BJ (cell line): Measurements from ENCODE around the gene PRR5L. TPM values are rescaled to one million over a fixed set of nuclear protein-coding genes. Genes with fewer than 3 reads are reported as not detected.

Experiments
- CTCF ChIA-PET: fragments of 350-600 bp; formaldehyde crosslinking; extraction: SDS; loops from one replicate; lab custom pipeline; 2021; ENCODE audit warnings: antibody characterized with exemption, inconsistent platforms; lab: Yijun Ruan, JAX
- POLR2A ChIA-PET: fragments of 300-600 bp; sonication (Branson Sonifier 250); formaldehyde crosslinking; extraction: SDS; loops from one replicate; lab custom pipeline; 2021; ENCODE audit warnings: antibody characterized with exemption; lab: Charles Lee
- DNase-seq: peaks from one replicate; pipeline ENCODE4 v3.0.0-alpha.2; 2011; ENCODE audit warnings: low read depth
- H3K27me3 ChIP-seq: 2 replicates; pipeline ENCODE4 v1.6.0; 2011; ENCODE audit warnings: low read length; ENCODE audit not compliant: control insufficient read depth, insufficient read depth
- H3K36me3 ChIP-seq: 2 replicates; pipeline ENCODE4 v1.5.1; 2011; ENCODE audit warnings: low read length; ENCODE audit not compliant: control insufficient read depth, insufficient read depth
- H3K4me3 ChIP-seq: 2 replicates; pipeline ENCODE4 v1.5.1; 2011; ENCODE audit warnings: low read depth, mild to moderate bottlenecking, control low read depth, low read length
- polyA plus RNA-seq: library from polyadenylated mRNA; depleted of rRNA; stranded (reverse); fragments of >200 nt; gene quantifications from 2 replicates; pipeline ENCODE4 v1.2.3, GENCODE V29; 2011
- TF ChIP-seq, protein P1 (sequence below): IDR thresholded peaks from 2 replicates; pipeline ENCODE4 v1.5.1; 2011; ENCODE audit warnings: low read depth, mild to moderate bottlenecking, control low read depth, inconsistent platforms, low read length, moderate library complexity; ENCODE audit not compliant: insufficient read depth

Gene PRR5L
- polyA plus RNA-seq, 1 experiment: 13.3 TPM

DNA sequence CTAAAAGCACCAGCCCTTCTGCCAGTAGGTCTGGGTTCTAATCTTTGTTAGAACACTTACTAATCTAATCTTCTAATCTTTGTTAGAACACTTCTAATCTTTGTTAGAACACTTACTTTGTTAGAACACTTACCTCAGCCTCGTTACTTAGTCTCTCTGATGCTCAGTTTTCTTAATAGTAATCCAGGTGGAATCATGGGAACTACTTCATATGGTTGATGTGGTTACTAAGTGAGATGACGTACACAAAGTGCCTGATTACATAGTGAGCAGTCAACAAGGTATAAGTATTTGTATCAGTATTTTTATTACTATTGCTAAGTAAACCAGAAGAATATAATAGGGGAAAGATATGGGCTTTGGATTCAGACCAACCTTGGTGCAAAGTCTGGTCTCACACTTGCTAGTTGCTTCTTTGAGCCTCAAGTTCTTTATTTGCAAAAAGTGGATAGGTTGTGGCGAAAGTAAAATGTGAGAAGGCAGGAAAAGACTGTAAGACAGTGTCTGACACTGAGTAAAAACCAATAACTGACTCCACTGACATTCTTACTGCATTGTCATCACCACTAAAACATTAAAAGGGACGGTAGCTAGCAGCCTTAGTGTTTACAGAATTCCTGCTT lies 130.2 kb downstream of the PRR5L start:
- DNase-seq: no peak
- Histone ChIP-seq H3K4me3 (no peak overlapping the region), H3K27me3 (no peaks in the 10 kb centered on the region), H3K36me3 (peaks cover 2% of the 10 kb centered on the region)
- POLR2A ChIA-PET: no interaction called here
- TF ChIP-seq, protein P1, sequence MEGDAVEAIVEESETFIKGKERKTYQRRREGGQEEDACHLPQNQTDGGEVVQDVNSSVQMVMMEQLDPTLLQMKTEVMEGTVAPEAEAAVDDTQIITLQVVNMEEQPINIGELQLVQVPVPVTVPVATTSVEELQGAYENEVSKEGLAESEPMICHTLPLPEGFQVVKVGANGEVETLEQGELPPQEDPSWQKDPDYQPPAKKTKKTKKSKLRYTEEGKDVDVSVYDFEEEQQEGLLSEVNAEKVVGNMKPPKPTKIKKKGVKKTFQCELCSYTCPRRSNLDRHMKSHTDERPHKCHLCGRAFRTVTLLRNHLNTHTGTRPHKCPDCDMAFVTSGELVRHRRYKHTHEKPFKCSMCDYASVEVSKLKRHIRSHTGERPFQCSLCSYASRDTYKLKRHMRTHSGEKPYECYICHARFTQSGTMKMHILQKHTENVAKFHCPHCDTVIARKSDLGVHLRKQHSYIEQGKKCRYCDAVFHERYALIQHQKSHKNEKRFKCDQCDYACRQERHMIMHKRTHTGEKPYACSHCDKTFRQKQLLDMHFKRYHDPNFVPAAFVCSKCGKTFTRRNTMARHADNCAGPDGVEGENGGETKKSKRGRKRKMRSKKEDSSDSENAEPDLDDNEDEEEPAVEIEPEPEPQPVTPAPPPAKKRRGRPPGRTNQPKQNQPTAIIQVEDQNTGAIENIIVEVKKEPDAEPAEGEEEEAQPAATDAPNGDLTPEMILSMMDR: no peak
- CTCF ChIA-PET: interaction anchor here (1.1 to 1.2 kb wide), 2 partner anchors 18 to 67 kb away, joined by 3 to 4 read pairs; no protein-coding TSS in a partner anchor

DNA sequence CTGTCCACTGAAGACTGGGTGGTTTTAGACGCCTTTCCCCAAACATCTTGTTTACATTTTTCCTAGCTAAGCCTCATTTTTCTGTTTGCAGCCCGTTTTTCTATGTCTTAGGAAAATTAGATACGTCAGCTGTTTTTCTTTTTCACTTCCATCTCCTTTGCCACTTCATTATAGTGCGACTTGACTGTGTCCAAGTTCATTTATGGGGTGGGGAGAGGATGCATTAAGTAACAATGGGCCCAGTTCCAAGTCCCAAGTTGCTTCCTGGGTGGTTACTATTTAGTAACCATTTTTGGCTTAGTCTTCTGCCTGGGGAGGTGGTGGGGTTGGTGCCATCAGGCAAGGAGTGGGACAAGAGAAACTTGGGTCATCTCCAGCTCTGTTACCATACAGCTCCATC lies 131.0 kb downstream of the PRR5L start:
- Histone ChIP-seq H3K36me3 (peaks cover 2% of the 10 kb centered on the region), H3K4me3 (no peak overlapping the region), H3K27me3 (no peaks in the 10 kb centered on the region)
- TF ChIP-seq, protein P1: no peak
- CTCF ChIA-PET: interaction anchor here (0.6 to 1.2 kb wide), 3 partner anchors 17 to 374 kb away, joined by 3 to 4 read pairs (median 3); no protein-coding TSS in a partner anchor
- POLR2A ChIA-PET: no interaction called here
- no peak for DNase-seq

DNA sequence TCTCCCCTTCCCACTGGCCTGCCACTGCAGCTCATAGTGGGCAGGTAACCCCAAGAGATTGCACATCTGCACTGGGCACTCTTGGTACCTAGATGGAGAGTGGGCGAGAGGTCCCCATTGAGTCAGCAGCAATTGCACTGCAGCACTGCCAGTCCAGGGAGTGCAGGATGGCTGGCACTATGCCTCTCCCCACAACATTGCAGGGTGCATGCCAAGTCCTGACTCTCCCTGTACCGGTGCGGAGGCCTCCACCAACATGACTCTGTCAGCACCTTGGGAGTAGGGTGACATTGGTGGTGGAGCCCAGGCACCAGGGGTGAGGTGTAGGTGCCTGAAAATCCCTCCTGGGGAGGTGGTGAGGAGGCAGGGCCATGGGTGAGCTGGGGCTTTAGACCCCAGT lies 131.8 kb downstream of the PRR5L start:
- DNase-seq: no peak
- Histone ChIP-seq H3K36me3 (no peaks in the 10 kb centered on the region), H3K27me3 (no peaks in the 10 kb centered on the region), H3K4me3 (no peak overlapping the region)
- CTCF ChIA-PET: interaction anchor here (1.1 to 1.2 kb wide), 2 partner anchors 16 to 65 kb away, joined by 3 to 4 read pairs; no protein-coding TSS in a partner anchor
- TF ChIP-seq, protein P1: no peak
- POLR2A ChIA-PET: no interaction called here

DNA sequence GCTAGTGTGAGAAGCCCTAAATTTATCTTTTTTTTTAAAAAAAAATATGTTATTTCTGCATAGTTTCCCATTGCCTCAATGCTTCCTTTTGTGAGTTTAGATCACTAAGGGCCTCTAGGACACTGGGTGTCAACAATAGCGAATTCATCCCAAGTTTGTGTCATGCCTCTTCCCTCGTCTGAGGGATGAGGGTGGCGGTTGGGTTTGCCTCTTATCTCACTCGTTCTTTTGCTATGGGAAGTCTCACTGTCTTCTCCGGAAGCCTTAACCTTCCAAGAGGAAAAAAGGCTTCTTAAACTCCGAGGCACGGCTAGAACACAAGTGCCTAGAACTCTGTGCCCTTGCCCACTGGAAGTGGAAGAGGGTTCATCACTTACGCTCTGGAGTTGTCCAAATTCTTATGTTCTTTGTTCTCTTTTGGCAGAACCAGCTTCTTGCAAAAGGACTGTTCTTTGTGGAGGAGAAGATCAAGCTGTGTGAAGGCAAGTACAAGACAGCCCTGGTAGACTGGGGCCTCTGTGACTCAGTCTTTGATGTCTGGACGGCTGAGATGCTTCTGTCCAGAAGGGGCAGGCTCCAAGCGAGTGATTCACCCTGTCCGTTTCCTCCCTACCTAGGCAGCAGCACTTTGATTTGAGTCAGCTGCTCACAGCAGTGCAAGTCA lies 135.5 kb downstream of the PRR5L start:
- H3K27me3 ChIP-seq: no peaks in the 10 kb centered on the region
- TF ChIP-seq, protein P1: peak; percentile 43
- ChIA-PET POLR2A (interaction anchor here (0.6 kb wide), 1 partner anchor 61 kb away, joined by 3 read pairs; no protein-coding TSS in a partner anchor), CTCF (interaction anchor here (0.7 to 1.8 kb wide), 10 partner anchors 9 to 141 kb away, joined by 3 to 7 read pairs (median 4); partner anchors contain the start of gene PRR5L)
- DNase-seq: peak; percentile 82
- no peaks in the 10 kb centered on the region for H3K36me3 ChIP-seq
- H3K4me3 ChIP-seq: no peak overlapping the region

DNA sequence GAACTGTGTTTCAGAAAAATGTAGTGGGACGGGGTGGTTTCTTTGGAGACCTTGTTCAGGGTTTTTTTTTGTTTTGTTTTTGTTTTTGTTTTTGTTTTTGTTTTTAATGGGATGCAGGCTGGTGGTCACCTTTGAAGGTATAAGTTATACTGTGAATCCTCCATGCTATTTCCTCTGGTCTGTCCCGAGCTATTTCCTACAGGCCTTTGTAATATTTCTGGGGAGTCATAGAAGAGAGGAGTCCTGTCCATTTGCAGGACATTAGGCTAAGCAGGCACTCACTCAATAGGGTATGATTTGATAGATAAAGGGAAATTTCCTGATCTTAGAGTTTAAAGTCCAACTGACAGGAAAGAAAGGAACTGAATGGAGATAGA lies 136.0 kb downstream of the PRR5L start:
- Histone ChIP-seq H3K27me3 (no peaks in the 10 kb centered on the region), H3K4me3 (no peak overlapping the region), H3K36me3 (no peaks in the 10 kb centered on the region)
- DNase-seq: no peak
- ChIA-PET CTCF (interaction anchor here (0.7 to 1.8 kb wide), 8 partner anchors 9 to 142 kb away, joined by 3 to 7 read pairs (median 4); partner anchors contain the start of gene PRR5L), POLR2A (interaction anchor here (0.6 kb wide), 1 partner anchor 61 kb away, joined by 3 read pairs; no protein-coding TSS in a partner anchor)
- TF ChIP-seq, protein P1: no peak
